ENCODE measurements around the gene TARDBP.
"Not testable (repeated sequence)": the region's sequence is repeated elsewhere in the genome, so short reads cannot be mapped to it uniquely, and the experiment has no call there.

TARDBP gene

DNA sequence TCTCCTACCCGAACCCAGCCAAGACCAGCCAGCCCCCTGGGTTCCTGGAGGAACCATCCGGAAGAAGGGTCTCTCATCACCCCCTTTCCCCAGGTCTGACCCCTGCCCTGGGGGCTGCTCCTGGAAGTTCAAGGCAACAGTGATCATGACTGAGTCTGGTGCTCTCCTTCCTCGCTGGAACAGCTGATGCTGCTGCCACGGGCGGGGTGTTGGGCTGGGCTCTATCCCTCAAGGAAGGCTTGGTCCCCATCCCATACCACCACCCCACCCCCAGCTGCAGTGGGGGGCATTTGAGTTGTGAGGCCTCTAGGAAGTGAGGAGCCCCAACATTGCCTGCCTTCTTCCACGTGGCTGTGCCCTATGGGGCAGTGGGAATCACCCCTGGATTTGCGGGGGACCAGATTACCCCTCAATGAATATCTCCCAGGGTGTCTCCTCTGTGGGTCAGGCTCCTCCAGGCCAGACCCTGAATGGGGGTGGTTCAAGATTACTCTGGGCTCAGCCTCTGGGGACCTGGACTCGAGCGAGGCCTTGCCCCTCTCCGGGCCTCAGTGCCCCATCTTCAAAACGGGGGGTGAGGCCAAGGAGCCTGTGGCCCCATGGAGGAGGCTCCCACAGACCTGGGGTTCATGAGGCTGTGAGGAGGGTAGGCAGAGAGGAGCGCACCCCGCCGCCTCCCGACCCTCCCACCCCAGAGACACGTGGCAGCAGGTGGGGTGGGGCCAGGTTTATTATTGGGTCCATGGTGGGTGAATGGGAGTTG, 31.8 kb downstream of the TARDBP start:
- DNase-seq = no peak

DNA sequence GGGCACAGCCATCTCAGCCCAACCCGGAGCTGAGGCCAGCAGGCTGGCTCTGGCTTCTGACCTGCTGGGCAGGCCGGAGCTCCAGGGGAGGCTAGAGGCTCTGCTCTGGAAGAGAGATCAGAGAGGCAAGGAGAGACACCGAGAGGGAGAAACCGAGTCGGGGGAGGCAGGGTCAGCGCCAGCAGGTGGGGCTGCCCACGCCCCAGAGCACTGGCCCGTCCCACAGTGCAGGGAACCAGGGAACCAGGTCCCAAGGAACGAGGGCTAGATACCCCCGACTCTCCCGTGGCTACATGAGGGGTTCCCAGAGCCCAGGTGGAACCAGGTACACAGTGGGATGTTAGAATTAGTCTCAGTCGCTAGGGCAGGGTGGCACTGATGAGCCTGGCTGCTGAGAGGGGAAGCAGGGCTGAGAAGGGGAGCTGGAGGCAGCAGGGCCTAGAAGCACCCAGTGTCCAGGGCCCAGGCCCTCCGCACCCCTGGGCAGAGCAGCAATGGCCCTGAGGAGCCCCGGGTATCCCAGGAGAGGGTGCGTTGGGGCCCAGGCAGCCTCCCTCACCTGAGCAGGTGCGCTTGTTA, 32.5 kb downstream of the TARDBP start:
- no peak for DNase-seq

DNA sequence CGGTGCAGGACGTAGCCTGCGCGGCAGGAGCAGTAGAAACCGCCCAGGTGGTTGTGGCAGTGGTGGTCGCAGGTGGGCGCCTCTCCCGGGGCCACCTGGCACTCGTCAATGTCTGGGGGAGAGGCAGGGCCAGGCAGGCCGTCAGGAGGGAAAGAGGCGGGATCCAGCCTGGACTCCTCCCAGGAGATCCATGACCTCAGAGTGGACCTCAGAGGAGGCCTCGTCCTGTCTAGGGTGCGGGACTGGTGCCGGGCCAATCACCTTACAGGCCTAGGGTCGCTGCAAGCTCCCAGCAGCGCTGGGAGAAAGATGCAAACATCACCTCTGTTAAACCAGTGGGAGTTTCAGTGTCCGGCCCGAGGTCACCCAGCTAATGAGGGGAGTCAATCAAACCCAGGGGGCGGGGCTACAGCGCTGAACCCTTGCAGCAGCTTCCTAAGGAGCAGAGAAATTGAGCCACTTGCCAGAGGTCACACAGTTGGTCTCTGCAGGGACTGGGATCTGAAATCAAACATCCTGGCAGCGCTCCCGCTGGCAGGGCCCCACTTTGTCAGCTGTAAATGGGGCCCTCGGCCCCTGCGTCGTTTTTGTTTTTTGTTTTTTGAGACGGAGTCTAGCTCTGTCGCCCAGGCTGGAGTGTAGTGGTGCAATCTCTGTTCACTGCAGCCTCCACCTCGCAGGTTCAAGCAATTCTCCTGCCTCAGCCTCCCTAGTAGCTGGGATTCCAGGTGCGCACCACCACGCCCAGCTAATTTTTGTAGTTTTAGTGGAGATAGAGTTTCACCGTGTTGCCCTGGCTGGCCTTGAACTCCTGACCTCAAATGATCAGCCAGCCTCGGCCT, 33.2 kb downstream of the TARDBP start:
- no peak for DNase-seq

DNA sequence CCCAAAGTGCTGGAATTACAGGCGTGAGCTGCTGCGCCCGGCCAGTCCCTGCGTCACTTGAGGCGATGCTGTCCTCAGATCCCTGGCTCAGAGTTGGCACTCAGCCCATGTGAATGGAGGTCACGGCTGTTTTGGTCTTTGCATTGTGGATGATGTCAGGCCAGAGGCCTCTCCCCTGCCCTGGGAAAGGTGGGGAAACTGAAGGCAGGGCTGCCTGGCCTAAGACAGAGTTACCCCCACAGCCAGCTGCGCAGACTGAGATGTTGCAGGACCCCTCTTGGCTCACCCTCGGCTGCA, 33.8 kb downstream of the TARDBP start:
- DNase-seq = no peak

DNA sequence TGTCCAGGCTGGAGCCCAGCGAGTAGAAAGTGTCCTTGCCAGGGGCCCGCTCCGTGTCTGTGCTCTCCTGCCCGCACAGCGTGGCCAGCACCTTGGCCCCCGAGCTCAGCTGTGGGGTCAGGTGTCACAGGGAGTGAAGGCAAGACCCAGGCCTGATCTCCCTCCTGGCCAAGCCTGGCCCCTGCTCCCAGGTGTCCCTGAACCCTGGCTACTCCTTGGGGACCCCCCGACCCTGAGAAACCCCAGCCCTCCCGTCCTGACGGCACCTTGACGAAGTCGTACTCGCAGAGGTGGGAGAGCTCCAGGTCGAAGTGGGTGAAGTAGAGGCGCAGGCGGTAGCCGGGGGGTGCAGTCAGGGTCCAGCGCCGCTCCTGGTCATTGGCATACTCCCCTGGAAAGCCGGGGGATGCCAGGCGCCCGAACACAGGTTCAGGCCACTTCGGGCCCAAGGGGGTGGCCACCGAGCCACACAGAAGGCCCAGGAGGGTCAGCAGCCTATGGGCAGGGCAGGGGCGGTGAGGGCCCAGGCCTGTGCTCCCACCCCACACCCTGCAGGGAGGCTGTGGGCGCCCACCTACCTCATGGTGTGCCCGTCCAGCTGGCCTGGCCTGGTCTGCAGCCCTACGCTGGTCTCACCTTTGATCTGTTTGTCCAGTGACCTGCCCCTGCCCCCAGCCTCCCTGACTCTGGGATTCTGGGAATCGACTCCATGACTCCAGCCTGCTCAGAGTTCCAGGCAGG, 34.3 kb downstream of the TARDBP start, which contains the start of gene MASP2:
TSS of gene MASP2 (minus strand) at position 615 of the 741 bp plus-strand sequence. CDS start at position 583, 32 bp downstream.
- DNase-seq = no peak

DNA sequence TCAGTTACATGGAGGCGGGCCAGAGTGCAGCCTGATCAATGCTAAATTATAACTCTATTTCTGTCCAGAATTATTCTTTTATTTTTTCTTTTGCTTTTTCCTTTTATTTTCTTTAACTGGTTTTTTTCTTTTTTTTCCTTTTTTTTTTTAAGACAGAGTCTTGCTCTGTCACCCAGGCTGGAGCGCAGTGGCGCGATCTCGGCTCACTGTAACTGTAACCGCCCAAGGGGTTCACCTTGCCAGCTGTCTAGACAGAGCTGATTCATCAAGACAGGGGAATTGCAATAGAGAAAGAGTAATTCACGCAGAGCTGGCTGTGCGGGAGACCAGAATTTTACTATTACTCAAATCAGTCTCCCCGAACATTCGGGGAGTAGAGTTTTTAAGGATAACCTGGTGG, 38.7 kb downstream of the TARDBP start:
- DNase-seq = not testable (repeated sequence)

DNA sequence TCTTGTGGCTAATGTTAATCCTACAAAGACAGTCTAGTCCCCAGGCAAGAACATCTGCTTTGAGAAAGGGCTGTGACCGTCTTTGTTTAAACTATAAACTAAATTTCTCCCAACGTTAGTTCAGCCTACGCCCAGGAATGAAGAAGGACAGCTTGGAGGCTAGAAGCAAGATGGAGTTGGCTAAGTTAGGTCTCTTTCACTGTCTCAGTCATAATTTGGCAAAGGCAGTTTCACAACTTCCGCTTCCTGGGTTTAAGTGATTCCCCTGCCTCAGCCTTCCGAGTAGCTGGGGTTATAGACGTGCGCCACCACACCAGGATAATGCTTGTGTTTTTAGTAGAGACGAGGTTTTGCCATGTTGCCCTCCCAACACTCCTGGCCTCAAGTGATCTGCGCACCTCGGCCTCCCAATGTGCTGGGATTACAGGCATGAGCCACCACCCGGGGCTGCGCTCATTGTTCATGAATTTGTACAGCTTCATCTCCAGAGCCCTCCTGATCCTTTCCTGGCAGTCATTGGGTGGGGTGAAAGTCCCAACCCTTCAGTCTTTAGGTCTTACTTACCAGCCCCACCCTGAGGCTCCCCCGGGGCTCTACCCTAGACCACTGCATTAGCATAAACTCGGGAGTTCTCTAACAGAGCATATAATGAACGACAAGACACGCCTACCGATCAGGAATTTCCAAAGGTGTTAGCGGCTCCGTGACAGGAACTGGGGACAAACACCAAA, 39.5 kb downstream of the TARDBP start:
- no peak for DNase-seq

DNA sequence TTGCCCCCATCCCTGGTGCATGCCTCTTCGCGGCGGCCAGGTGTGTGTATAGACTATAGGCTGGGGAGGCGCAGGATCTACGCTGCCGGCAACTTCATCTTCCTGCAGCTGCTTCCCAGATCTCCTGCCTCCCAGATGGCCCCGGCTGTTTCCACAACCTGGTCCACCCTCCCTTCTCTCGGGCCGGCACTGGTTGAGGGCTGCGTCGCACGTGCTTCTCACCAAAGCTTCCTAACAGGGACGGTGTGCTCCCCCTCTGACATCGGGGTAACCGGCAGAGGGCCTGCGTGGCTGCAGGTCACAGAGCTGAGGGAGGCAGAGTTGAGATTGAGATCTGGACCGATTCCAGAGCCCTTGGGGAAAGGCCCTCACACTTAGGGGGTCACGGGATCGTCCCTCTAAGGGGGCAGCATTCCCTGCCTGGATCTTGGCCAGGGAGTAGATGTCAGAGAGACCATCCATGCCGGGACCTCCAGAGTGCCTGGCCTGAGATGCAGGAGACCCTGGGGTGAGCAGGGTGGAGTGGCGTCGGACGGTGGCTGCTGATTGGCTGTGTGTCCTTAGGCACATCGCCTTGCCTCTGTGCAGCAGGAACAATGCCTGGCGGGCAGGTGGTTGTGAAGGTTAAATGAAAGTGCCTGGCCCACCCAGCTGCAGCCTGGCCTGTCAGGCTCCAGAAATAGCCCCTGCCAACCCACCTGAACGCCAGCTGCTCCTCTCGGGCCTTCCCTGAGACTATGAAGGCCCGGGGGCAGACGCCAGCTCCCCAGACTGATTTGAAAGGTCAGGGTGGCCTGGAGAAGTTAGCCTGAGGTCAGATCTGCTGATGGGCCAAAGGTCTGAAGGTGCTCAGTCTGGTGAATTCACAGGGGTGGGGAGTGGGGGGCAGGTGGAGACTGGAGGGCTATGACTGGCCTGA, 40.6 kb downstream of the TARDBP start:
- DNase-seq = no peak

DNA sequence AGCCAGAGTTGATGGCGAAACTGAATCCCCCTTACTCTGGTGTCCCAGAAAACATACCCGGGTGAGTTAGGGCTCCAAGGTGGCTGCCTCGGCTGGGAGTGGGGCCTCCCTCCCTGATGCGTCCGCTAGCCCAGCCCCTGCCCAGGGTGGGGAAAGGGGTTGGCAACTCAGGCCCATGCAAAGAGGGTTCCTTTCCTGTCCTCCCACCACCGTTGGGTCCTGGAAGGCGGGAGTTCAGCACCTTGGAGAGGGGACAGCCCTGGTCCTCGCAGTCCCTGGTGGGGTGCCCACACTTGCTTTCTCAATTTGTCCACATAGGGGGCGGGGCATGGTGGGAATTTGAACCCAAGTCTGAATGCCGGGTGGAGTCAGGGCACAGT, 41.3 kb downstream of the TARDBP start:
- no peak for DNase-seq

DNA sequence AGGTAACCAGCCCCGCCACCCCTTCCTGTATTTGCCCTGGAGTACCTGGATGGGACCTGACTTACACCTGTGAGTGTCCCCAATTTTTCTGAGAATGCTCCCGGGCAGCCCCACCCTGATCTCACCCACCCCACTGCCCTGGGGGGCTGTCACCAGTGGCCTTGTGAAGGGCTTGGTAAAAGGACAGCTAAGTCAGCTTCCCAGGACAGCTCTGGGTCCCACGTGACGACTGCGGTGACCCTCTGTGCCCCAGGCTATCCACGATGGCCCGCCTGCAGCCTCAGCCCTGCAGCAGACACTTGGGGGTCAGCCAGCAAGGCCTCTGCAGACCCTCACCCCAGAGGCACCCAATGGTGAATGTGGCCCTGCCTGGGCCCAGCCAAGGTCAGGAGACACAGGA, 41.7 kb downstream of the TARDBP start:
- no peak for DNase-seq

DNA sequence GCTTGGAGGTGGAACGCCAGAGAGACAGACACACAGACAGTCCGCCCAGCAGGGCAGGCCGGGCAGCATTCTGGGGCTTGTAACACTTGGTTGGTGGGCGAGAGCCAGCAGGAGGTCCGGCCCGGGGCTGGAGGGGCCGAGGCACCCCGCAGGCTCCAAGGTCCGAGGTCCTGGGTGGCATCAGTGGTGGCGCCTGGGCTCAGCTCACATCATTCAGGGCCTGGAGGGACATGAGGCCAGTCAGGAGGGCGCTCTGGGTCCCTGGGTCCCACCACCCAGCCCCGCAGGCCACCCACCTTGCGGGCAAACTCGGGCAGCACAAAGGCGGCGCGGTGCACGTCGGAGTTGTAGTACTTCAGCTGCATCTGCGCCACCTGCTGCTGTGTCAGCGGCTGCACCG, 42.2 kb downstream of the TARDBP start:
- DNase-seq = no peak

DNA sequence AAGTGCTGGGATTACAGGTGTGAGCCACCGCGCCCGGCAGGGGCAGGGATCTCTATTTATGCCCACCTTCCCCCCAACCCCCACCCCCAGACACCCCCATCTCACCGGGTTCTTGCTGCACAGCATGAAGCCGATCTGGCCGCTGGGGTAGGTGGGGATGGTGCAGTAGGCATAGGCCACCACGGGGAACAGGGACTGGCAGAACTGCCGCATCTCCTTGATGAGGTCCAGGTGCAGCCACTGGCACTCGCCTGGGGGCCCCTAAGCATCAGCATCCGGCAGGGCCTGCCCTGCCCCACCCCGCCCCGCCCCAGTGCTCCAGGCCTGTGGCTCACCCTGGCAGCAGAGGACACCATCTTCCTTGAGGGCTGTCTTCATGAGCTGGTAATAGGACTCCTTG, 43.2 kb downstream of the TARDBP start:
- no peak for DNase-seq

DNA sequence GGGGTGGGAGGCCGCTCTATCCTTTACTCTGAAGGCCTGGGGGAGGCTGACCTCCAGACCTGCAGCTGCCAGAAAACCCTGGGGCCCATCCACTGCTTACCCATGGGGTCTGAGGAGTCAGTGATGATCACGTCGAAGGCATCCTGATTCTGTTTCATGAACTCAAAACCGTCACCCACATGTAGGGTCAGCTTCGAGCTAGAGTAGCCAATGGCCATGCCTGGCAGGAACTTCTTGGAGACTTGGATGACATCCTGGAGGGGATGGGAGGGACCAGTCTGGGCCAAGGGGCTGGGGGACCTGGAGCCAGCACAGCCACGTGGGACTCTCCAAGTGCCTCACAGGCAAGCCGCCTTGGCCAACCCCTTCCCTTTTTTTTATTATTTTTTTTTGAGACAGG, 44.0 kb downstream of the TARDBP start:
- no peak for DNase-seq

DNA sequence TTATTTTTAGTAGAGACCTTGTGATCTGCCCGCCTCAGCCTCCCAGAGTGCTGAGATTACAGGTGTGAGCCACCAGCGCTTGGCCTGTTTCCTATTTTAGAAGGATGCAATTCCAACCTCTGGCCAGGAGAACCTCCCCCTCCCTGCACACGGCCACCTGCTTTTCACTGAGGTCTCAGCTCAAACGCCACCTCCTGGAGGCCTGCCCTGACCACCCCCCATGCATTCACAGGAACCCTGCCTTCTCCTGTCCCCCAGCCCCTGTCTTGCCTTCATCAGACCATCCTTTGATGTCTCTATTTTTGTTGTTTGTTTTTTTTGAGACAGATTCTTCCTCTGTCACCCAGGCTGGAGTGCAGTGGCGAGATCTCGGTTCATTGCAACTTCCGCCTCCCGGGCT, 45.0 kb downstream of the TARDBP start:
- no peak for DNase-seq

DNA sequence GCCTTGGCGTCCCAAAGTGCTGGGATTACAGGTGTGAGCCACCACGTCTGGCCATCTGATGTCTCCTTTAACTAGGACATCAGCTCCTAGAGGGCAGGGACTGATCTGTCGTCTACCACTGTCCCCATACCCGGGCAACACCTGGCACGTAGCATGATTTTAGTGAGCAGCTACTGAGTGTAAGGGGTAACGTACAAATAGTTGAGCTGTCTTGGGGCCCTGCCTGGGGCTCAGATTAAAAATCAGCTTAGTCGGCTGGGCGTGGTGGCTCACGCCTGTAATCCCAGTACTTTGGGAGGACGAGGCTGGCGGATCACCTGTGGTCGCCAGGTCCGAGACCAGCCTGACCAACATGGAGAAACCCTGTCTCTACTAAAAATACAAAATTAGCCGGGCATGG, 45.6 kb downstream of the TARDBP start:
- no peak for DNase-seq

DNA sequence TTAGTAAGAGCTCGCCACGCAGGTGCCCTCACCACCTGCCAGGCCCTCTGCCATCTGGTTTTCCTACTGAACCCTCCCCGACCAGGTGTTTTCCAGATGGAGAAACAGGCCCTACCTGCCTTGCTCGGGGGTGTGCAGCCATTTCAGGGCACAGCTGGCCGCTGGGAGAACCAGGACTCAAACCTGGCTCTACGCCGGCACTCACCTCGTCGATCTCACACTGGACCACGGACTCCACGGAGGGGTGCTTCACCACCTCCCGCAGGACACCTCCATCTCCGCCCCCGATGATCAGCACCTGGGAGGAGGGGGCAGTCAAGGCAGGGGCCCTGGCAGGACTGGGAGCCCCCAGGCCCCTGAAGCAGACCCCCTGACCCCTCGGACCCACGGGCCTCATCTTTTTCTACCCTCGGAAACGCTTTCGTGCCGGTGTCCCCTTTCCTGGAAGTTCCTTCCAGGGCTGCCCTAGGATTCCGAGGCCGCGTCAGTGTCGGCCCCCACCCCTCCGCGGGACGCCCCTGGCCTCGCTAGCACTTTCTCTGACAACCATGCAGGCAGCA, 46.2 kb downstream of the TARDBP start:
- DNase-seq = no peak

DNA sequence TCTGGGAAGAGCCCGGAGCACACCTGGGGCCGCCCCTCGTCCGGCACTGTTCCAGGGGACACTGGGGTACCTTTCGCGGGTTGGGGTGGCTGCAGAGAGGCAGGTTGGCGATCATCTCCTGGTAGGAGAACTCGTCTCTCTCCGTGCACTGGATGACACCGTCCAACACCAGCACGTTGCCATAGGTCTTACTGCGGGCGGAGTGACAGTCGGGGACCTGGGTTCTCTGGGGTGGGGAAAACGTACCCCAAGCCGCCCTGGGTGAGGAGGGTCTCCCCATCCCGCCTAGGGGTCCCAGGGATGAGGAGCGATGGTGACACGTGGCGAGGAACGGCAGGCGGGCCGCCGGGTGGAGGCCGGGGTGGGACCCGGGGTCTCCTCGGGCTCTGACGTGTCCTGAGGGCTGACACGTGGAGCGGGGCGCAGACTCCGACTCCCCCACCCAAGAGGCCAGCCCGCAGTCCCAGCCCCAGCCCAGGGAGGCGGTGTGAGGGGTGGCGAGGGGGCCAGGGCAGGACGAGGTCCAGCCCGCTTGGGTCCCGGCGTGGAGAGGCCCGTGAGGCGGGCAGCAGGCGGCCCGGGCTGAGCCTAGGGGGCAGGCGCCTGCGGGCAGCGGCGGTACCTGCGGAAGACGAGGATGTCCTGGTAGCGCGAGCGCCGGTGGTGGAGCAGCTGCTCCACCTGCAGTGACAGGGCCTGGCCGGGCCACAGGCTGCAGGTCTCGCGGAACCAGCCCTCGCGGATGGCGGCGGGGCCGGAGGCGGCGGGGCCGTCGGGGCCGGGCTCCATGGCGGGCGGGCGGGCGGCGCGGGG, 46.9 kb downstream of the TARDBP start:
- no peak for DNase-seq

DNA sequence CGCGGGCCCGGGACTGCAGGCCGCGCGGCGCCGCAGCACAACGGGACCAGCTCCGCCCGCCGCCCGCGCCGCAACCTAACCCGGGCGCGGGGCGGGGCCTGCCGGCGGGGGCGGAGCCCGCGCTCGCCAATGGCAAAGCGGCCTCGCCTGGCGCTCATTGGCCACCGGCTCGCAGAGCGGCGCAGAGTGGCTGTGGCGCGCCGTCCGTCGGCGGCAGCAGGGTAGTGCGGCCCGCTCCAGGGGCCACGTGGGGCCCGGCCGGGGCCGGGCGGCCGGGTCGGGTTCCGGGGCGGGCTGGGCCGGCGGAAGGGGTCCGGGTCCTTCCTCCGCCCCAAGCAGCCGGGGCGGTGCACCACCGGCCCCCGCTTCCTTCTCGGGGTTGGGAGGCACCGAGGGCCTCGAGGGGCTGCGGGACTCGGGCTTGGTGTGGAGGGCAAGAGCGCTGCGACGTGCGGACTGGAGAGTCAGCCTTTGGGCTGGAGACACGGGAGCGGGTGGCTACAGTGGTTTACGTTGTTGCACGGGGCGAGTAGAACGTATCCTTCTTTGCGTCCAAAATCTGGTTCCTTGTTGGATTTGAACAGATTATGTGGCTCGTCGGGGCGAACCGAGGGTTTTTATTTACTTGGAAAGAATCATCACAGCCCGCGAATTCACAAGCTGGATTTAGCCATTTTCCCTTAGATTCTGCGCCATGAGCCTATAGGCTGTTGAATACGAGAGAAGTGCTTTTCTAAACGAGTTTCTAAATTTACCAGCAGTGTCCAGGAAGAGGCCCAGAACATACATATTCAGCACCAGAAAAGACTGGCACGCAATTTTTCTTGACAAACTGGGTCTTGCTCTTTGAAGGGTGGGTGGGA, 47.7 kb downstream of the TARDBP start, which contains the start of gene SRM:
TSS of gene SRM (minus strand) at position 51 of the 863 bp plus-strand sequence. CDS start 75 bp downstream, outside the sequence.
- DNase-seq = peak; percentile 94

All from CD4-positive, alpha-beta T cell treated with Interleukin-6 for 4 hours (primary cell).